ENCODE results near the gene SCCPDH. TPM values are rescaled to one million over a fixed set of nuclear protein-coding genes. Genes with fewer than 3 reads are reported as not detected.

Gene SCCPDH
- total and polyA plus RNA-seq, 2 experiments from 2014 or later = 44.2 to 44.8 TPM

DNA sequence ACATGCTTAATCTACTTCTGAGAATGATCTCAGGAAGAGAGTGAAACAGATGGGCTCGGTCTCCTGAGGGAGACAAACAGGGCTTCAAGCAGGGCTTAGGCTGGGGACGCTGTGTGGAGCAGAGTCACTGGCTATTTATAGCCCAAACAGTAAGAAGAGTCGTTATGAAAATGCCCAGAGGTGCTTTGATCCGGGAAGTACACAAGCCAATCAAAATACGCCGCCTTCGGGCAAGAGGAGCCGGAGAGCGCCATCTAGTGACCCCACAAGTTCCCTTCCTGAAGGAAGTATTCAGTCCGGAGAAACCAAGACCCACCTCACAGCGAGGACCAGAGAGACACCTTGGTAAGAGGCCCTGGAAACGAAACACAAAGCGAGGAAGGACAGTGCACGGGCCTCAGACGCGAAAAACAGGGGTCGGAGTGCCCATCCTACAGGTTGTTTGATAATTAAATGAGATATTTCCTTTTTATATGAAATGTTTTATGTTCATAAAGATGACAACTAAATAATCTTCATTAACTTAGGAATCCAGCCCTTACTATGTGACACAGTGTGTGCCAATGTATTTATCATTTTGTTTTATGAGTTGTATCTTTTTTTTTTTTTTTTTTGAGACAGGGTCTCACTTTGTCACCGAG is 25.0 kb upstream of the SCCPDH start:
- Histone ChIP-seq H3K4me1 (ENCODE audit: insufficient read depth) (peaks cover 3% of the 10 kb centered on the region), H2AFZ (peak overlapping the region; percentile 89), H3K4me3 (peak overlapping the region; percentile 30), H3K27me3 (no peaks in the 10 kb centered on the region), H3K9me2 (replicated peaks; ENCODE audit: insufficient read depth) (no peaks in the 10 kb centered on the region), H3K9me3 (ENCODE audit: low read depth) (no peaks in the 10 kb centered on the region), H3K4me2 (peak overlapping the region; percentile 75), H3K79me2 (no peaks in the 10 kb centered on the region), H3K36me3 (replicated peaks; ENCODE audit: insufficient read depth, low read depth) (no peaks in the 10 kb centered on the region), H3K27ac (peak overlapping the region; percentile 53), H4K20me1 (ENCODE audit: insufficient read depth, poor library complexity, severe bottlenecking) (no peaks in the 10 kb centered on the region)
- DNase-seq (ENCODE audit: low spot score) = peak; percentile 94
- TF ChIP-seq EZH2phosphoT487 (IDR thresholded peaks at IDR 0.05; ENCODE audit: low read depth, severe bottlenecking, unreplicated experiment) = no peak
- TF ChIP-seq EZH2 (IDR thresholded peaks at IDR 0.05; ENCODE audit: borderline replicate concordance) = no peak
- TF ChIP-seq, protein P1, sequence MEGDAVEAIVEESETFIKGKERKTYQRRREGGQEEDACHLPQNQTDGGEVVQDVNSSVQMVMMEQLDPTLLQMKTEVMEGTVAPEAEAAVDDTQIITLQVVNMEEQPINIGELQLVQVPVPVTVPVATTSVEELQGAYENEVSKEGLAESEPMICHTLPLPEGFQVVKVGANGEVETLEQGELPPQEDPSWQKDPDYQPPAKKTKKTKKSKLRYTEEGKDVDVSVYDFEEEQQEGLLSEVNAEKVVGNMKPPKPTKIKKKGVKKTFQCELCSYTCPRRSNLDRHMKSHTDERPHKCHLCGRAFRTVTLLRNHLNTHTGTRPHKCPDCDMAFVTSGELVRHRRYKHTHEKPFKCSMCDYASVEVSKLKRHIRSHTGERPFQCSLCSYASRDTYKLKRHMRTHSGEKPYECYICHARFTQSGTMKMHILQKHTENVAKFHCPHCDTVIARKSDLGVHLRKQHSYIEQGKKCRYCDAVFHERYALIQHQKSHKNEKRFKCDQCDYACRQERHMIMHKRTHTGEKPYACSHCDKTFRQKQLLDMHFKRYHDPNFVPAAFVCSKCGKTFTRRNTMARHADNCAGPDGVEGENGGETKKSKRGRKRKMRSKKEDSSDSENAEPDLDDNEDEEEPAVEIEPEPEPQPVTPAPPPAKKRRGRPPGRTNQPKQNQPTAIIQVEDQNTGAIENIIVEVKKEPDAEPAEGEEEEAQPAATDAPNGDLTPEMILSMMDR (IDR thresholded peaks at IDR 0.05; ENCODE audit: poor library complexity) = peak; percentile 90
- 10% methylated on average over 18 of the region's 18 CpGs for WGBS (ENCODE audit: low lambda C conversion rate, missing lambda C conversion rate)

DNA sequence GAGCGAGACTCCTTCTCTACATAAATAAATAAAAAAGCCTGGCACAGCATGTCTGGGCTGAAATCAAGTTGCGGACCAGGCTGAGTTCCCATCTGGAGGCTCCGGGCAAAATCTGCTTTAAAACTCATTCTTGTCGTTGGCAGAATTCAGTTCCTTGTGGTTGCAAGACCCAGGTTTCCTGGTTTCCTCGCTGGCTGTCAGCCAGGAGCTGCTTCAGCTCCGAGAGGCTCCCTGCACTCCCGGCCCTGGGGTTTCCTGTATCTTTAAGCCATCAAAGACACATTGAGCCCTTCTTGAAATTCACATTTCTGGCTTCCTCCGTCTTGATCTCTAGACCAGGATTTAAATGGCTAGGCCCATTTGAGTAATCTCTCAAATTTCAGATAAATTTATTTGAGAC is 20.6 kb upstream of the SCCPDH start:
- Histone ChIP-seq H2AFZ (peak overlapping the region; percentile 31), H3K4me1 (ENCODE audit: insufficient read depth) (no peaks in the 10 kb centered on the region), H4K20me1 (ENCODE audit: insufficient read depth, poor library complexity, severe bottlenecking) (no peaks in the 10 kb centered on the region), H3K79me2 (no peaks in the 10 kb centered on the region), H3K4me2 (no peak overlapping the region), H3K27ac (no peak overlapping the region), H3K27me3 (no peaks in the 10 kb centered on the region), H3K9me3 (ENCODE audit: low read depth) (no peaks in the 10 kb centered on the region), H3K36me3 (replicated peaks; ENCODE audit: insufficient read depth, low read depth) (no peaks in the 10 kb centered on the region), H3K4me3 (no peak overlapping the region), H3K9me2 (replicated peaks; ENCODE audit: insufficient read depth) (no peaks in the 10 kb centered on the region)
- no peak for DNase-seq (ENCODE audit: low spot score)
- TF ChIP-seq EZH2 (IDR thresholded peaks at IDR 0.05; ENCODE audit: borderline replicate concordance) = no peak
- TF ChIP-seq, protein P1 (IDR thresholded peaks at IDR 0.05; ENCODE audit: poor library complexity) = no peak
- no peak for TF ChIP-seq EZH2phosphoT487 (IDR thresholded peaks at IDR 0.05; ENCODE audit: low read depth, severe bottlenecking, unreplicated experiment)
- WGBS (ENCODE audit: low lambda C conversion rate, missing lambda C conversion rate) = 64% methylated on average over 8 of the region's 8 CpGs

DNA sequence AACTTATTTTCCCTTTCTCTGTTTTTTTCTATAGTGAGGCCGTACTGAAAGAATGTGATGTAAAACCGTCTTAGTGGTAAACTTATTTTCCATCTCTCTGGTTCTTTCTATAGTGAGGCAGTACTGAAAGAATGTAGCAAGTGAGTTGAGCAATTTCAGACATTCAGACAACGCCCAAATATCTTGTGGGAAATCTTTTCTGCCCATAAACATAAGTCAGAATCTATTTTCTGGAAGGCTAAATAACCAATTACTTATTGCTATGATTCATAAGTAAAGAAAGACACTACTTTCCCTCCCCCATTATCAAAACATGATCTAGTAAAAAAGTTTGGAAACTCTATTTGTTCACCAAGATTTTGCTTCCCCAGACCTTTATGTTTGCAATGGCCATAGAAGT is 18.8 kb upstream of the SCCPDH start:
- Histone ChIP-seq H4K20me1 (ENCODE audit: insufficient read depth, poor library complexity, severe bottlenecking) (no peaks in the 10 kb centered on the region), H3K36me3 (replicated peaks; ENCODE audit: insufficient read depth, low read depth) (no peaks in the 10 kb centered on the region), H2AFZ (no peak overlapping the region), H3K27me3 (no peaks in the 10 kb centered on the region), H3K9me3 (ENCODE audit: low read depth) (no peaks in the 10 kb centered on the region), H3K9me2 (replicated peaks; ENCODE audit: insufficient read depth) (no peaks in the 10 kb centered on the region), H3K4me1 (ENCODE audit: insufficient read depth) (no peaks in the 10 kb centered on the region), H3K27ac (peak overlapping the region; percentile 80), H3K79me2 (no peaks in the 10 kb centered on the region), H3K4me3 (no peak overlapping the region), H3K4me2 (no peak overlapping the region)
- no peak for TF ChIP-seq EZH2phosphoT487 (IDR thresholded peaks at IDR 0.05; ENCODE audit: low read depth, severe bottlenecking, unreplicated experiment)
- TF ChIP-seq, protein P1 (IDR thresholded peaks at IDR 0.05; ENCODE audit: poor library complexity) = no peak
- no peak for TF ChIP-seq EZH2 (IDR thresholded peaks at IDR 0.05; ENCODE audit: borderline replicate concordance)
- DNase-seq (ENCODE audit: low spot score) = no peak
- WGBS (ENCODE audit: low lambda C conversion rate, missing lambda C conversion rate) = 62% methylated on average over 3 of the region's 3 CpGs

Data from hepatocyte (in vitro differentiated cells).